SK-N-MC (cell line): Measurements from ENCODE around the gene WNT10A.

Source experiments
- EZH2 ChIP-seq: fragments of 200-600 bp; sonication (generic); IDR thresholded peaks from one replicate; pipeline ENCODE4 v1.6.1; 2017; ENCODE audit warnings: antibody characterized with exemption
- FOXP2 ChIP-seq: optimal IDR thresholded peaks from 2 replicates; pipeline ENCODE3; 2011; ENCODE audit warnings: mild to moderate bottlenecking, moderate library complexity; ENCODE audit not compliant: insufficient read depth; ENCODE audit errors: extremely low read length, control extremely low read depth
- POLR2AphosphoS5 ChIP-seq: IDR thresholded peaks from 2 replicates; pipeline ENCODE4 v1.6.1; 2012; ENCODE audit warnings: mild to moderate bottlenecking, low read depth, low read length, borderline replicate concordance

DNA sequence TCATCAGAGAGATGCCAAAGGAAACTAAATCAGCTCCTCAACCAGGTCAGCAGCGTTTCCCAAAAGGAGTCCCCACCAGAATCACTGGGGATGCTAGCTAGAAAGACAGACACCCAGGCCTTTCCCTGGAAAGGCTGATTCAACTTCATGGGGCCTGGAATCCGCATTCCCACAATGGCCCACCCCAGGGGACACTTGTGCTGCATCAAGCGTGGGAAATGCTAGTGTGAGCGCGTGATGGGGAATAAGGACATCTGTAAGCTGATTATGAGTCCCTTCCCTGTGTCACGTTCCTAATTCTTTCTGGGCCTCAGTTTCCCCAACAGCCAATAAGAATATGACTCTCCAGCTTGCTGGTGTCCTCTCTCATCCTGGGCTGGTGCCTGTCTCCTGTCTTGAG is 2.2 kb upstream of the WNT10A start:
- TF ChIP-seq EZH2: no peak
- TF ChIP-seq POLR2AphosphoS5: no peak
- TF ChIP-seq FOXP2: no peak
